ENCODE measurements around the gene SPEG.

DNA sequence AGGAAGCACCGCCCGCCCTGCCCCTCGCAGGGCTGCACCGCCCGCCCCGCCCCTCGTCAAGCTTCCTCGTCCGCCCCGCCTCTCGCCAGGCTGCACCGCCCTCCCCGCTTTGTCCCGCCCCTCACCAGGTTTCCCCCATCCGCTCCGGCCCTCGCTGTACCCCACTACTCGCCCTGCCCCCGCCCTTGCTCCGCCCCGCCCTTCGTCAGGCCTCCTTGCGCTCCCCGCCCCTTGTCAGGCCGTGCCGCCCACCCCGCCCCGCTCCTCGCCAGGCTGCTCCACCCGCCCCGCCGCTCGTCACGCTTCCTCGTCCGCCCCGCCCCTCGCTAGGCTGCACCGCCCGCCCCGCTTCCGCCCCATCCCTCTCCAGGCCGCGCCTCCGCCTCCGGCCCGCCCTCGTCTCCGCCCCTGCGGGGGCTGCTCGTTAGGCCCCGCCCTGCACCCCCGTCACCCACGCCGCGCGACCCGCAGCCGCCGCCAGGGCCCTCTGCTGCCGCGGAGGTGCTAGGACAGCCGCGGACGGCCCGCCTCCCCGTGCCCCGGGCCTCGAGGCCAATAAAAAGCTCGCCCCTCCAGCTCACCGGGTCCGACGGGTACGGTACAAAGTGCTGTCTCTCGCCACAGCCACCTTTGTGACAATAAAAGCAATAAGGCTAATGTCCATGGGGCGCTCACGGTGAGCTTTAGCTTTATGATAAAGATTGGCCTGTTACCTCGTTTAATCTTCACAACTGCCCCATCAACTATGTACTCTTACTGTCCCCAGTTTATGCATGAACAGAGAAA lies 46.3 kb upstream of the SPEG start:
- TF ChIP-seq POLR2A (IDR thresholded peaks at IDR 0.05; ENCODE audit: low read depth, low read length): no peak
- TF ChIP-seq, protein P1, sequence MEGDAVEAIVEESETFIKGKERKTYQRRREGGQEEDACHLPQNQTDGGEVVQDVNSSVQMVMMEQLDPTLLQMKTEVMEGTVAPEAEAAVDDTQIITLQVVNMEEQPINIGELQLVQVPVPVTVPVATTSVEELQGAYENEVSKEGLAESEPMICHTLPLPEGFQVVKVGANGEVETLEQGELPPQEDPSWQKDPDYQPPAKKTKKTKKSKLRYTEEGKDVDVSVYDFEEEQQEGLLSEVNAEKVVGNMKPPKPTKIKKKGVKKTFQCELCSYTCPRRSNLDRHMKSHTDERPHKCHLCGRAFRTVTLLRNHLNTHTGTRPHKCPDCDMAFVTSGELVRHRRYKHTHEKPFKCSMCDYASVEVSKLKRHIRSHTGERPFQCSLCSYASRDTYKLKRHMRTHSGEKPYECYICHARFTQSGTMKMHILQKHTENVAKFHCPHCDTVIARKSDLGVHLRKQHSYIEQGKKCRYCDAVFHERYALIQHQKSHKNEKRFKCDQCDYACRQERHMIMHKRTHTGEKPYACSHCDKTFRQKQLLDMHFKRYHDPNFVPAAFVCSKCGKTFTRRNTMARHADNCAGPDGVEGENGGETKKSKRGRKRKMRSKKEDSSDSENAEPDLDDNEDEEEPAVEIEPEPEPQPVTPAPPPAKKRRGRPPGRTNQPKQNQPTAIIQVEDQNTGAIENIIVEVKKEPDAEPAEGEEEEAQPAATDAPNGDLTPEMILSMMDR (IDR thresholded peaks at IDR 0.05; ENCODE audit: extremely low read depth in 1 of 2, insufficient read depth in 1 of 2, low read depth in 1 of 2, low read length in 2 of 2): peak; percentile 47 to 56
